ENCODE data around the gene USP34.

The USP34 gene

DNA sequence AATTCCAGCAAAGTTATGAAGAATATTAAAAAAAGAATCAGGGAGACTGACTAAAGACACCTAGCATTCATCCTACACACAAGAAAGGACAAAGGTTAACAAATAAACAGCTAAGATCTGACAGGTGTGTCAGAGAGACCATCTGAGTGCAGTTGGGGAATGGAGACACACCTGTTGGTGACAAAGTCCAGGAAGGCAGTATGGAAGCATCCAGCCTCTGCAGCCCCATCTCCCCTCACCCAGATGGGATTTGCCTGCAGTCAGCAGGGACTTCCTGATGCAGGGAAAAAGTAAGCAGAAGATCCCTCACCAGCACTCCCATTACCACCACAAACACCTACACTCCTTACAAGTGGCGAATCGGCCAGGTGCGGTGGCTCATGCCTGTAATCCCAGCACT is 37.9 kb downstream of the USP34 start (continued):
- TF ChIP-seq PATZ1 (CRISPR knock-in tag; IDR thresholded peaks at IDR 0.05; ENCODE audit: borderline replicate concordance) (no peak), GLIS3 (CRISPR knock-in tag; IDR thresholded peaks at IDR 0.05) (no peak), TCF4 (CRISPR knock-in tag; IDR thresholded peaks at IDR 0.05; ENCODE audit: borderline replicate concordance) (no peak), BACH2 (CRISPR knock-in tag; IDR thresholded peaks at IDR 0.05; ENCODE audit: borderline replicate concordance) (no peak), SNAI2 (CRISPR knock-in tag; IDR thresholded peaks at IDR 0.05) (no peak), CREB5 (CRISPR knock-in tag; IDR thresholded peaks at IDR 0.05; ENCODE audit: low read depth) (no peak)
- TF ChIP-seq, protein P1, sequence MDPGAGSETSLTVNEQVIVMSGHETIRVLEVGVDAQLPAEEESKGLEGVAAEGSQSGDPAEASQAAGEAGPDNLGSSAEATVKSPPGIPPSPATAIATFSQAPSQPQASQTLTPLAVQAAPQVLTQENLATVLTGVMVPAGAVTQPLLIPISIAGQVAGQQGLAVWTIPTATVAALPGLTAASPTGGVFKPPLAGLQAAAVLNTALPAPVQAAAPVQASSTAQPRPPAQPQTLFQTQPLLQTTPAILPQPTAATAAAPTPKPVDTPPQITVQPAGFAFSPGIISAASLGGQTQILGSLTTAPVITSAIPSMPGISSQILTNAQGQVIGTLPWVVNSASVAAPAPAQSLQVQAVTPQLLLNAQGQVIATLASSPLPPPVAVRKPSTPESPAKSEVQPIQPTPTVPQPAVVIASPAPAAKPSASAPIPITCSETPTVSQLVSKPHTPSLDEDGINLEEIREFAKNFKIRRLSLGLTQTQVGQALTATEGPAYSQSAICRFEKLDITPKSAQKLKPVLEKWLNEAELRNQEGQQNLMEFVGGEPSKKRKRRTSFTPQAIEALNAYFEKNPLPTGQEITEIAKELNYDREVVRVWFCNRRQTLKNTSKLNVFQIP (CRISPR knock-in tag; IDR thresholded peaks at IDR 0.05; ENCODE audit: borderline replicate concordance, low read depth), result no peak

DNA sequence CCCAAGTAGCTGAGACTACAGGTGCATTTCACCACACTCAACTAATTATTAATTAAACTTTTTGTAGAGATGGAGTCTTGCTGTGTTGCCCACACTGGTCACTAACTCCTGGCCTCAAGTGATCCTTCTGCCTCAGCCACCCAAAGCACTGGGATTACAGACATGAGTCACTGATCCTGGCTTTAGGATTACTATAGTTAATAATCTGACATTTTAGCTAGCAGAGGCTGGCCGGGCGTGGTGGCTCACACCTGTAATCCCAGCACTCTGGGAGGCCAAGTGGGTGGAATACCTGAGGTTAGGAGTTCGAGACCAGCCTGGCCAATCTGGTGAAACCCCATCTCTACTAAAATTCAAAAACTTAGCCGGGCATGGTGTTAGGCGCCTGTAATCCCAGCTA is 39.5 kb downstream of the USP34 start:
- no peak for ATAC-seq
- TF ChIP-seq CSDC2 (CRISPR knock-in tag; IDR thresholded peaks at IDR 0.05) (no peak), GLIS3 (CRISPR knock-in tag; IDR thresholded peaks at IDR 0.05) (no peak)

DNA sequence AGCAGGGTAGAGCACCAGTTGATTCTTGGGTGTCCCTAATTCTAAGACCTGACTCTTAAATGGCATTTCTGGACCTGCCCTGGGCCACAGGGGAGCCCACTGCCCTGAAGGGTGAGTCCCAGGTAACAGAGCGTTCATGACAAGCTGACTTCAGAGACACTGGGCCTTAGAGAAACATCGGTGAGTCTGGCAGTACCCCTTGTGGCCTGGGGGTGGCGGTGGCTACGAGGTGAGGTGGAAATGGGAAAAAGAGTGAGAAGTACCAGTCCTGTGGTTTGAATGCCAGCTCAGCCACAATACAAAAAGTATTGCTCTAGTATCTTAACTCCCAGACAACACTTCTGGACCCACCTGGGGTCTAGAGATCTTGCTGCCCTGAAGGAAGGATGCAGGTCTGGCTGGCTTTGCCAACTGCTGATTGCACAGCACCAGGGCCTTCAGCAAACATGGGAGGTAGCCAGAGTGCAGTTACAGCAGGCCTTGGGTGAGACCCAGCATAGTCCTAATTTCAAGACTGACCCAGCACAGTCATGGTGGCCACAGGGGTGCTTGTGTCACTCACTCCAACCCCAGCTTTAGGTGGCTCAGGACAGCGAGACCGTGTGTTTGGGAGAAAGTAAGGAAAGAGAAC is 44.5 kb downstream of the USP34 start:
- TF ChIP-seq ZFP30 (CRISPR knock-in tag; IDR thresholded peaks at IDR 0.05) (no peak), CSDC2 (CRISPR knock-in tag; IDR thresholded peaks at IDR 0.05) (no peak), ESRRG (CRISPR knock-in tag; IDR thresholded peaks at IDR 0.05) (no peak), SNAI2 (CRISPR knock-in tag; IDR thresholded peaks at IDR 0.05) (no peak), ZNF8 (CRISPR knock-in tag; IDR thresholded peaks at IDR 0.05) (no peak), ZFP3 (CRISPR knock-in tag; IDR thresholded peaks at IDR 0.05) (no peak), TOX (CRISPR knock-in tag; IDR thresholded peaks at IDR 0.05; ENCODE audit: borderline replicate concordance) (no peak), TSHZ2 (CRISPR knock-in tag; IDR thresholded peaks at IDR 0.05) (no peak), ZNF70 (CRISPR knock-in tag; IDR thresholded peaks at IDR 0.05) (no peak), PATZ1 (CRISPR knock-in tag; IDR thresholded peaks at IDR 0.05; ENCODE audit: borderline replicate concordance) (no peak)
- TF ChIP-seq, protein P2, sequence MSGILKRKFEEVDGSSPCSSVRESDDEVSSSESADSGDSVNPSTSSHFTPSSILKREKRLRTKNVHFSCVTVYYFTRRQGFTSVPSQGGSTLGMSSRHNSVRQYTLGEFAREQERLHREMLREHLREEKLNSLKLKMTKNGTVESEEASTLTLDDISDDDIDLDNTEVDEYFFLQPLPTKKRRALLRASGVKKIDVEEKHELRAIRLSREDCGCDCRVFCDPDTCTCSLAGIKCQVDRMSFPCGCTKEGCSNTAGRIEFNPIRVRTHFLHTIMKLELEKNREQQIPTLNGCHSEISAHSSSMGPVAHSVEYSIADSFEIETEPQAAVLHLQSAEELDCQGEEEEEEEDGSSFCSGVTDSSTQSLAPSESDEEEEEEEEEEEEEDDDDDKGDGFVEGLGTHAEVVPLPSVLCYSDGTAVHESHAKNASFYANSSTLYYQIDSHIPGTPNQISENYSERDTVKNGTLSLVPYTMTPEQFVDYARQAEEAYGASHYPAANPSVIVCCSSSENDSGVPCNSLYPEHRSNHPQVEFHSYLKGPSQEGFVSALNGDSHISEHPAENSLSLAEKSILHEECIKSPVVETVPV (CRISPR knock-in tag; IDR thresholded peaks at IDR 0.05), result no peak
- ATAC-seq, result peak; percentile 81
